T-helper 1 cell treated with Interleukin-12 subunit alpha and Interleukin-12 subunit beta and Interleukin-4 antibody, amounts not matched to agents 30 ng/mL and 1 ng/mL, for 36 hours (primary cell): Measurements from ENCODE around the gene ITGB1BP1. TPM values are rescaled to one million over a fixed set of nuclear protein-coding genes. Genes with fewer than 3 reads are reported as not detected.

ENCODE experiments used
- intact Hi-C: fragments of 100-400 bp; cut with micrococcal nuclease; formaldehyde crosslinking; loops from one replicate; pipeline ENCODE4 v1.15.1; 2024
- total RNA-seq: library from RNA; stranded (reverse); gene quantifications from 2 replicates; pipeline ENCODE4 v1.2.3, GENCODE V29; 2022

Gene ITGB1BP1
- total RNA-seq, 1 donor from 2014 or later, result 108 TPM

DNA sequence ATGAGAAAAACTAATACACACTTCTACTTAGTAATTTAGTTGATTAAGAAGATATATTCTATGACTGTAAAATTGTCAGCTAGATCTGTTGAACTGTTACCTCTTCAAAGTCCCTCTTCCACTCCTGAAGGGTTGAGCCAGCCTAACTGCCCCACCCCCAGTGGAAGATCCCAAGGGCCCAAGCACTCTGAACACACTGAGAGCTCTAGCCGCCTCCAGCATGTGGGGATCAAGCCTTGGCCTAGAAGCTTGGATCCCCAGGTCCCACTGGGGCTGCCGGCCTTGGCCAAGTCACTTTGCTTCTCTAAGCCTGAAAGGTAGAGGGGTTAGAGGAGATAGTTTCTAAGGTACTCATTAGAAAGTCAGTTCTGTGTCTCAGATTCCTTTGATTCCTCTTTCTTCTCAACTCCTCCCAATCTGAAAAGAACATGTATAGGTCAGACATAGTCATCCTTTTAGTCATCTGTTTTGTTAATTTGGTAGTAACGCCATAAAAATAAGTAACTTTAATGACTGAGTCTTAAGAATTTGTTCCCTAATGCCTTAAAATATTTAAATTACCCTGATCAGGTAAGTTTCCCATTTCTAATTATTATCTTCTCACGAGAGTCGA lies 5.7 kb upstream of the ITGB1BP1 start:
- intact Hi-C loops, result loop anchor here (10.0 kb wide), 1 partner anchor 876 kb away; the partner anchor contains the start of gene HPCAL1

DNA sequence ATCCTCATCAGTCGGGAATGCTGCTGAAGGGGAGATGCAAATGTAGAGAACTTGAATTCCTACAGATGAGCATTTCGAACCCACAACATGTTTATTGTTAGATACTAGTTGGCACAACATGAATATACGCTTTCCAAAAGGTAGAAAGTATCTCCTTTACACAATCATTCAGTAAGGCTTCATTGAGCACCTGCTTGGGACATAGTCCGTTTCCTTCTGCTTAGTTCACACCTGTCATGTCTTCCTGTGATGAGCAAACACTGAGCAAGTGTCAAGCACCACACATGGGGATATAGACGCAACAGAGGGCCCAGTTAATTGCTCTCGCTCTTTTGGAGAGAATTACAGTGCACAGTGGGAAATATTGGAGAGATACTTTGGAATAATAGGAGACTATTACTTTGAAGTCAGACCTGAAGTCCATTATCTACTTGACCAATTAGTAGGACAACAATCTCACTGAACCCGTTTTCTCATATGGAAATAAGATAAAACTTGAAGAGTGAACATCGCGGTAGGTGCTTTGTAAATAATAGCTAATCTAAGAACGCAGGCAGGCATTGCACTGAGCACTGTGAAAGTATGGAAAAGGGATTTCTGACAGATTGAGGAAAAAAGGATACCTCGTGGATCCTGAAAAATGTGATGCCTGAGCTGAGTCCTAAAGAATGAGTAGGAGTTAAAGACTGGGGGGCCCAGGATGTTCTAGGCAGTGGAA lies 1.3 kb upstream of the ITGB1BP1 start:
- intact Hi-C loops, result loop anchor here (1.0 to 10.0 kb wide), 8 partner anchors 278 to 1733 kb away; partner anchors contain the start of genes HPCAL1, MBOAT2, PDIA6 and RRM2

DNA sequence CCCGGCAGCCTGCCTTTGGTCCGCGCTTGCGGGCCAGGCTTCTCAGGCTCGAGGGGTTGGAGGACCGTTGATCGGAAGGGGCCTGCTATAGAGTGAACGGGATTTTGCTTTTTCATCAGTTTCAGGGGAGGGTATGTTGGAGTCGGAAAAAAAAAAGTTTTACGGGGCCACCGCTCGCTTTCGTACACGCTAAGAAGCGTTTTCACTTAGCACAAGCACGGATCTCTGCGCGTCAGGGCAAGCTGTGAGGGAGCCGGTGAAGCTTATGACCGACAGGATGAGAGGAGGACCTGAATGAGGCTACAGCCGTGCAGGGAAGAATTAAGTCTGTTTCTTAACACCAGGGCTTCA lies 569 bp upstream of the ITGB1BP1 start:
- intact Hi-C loops, result loop anchor here (1.0 to 10.0 kb wide), 20 partner anchors 50 to 1733 kb away; partner anchors contain the start of genes ADAM17, ASAP2, GRHL1 and HPCAL1

DNA sequence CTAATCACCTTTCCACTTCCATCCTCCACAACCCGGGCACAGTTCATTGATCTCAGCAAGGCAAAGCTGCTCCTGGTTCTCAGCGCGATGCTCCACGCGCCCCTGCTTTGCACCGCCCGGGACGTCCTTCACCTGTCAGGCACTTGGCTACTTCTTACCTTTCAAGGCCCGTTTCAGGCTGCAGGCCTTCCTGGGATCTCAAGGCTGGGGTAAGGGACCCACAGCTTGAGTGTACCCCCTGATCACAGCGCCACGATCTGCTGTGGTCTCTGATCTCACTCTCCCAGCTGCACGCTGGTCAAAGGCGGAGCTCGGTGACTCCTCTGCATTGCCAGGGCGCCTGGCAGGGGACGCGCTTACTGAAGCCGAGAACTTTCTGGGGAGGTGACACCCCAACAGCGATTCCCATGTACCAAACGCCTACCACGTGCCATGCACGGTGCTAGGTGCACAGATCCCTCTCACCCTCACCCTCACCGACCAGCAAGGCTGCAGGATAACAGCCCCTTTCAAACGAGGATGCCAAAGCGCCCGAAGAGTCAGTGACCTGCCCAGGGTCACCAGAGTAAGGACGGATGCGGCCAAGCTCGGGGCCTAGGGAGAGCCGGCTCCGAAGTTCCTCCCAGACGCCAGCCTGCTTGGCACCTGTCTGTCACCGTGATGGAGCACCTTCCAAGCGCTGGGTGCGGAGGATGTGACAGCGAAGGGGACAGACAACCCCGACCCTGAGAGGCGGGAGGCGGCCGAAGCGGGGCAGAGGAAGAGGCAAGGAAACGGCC lies 818 bp downstream of the ITGB1BP1 start:
- intact Hi-C loops, result loop anchor here (1.0 to 10.0 kb wide), 20 partner anchors 52 to 1735 kb away; partner anchors contain the start of genes ADAM17, ASAP2, GRHL1 and HPCAL1

DNA sequence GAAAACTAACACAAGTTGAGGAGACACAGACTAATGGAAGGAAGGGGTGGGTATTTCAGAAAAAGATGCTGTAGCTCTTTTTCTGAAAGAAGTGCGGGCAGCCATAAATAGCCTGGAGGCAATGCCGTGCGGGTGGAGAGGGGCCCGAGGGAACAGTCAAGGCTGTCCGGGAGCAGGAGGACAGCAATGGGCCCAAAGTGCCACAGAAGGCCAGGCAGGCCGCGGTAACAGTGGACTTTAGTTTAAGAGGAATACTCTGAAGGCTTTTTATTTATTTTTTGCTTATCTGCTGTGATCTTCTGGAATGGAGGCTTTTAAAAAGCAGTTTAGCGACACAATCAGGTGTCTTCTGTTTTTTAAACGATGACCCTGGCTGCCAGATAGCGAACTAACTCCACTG lies 2.8 kb downstream of the ITGB1BP1 start:
- intact Hi-C loops, result loop anchor here (5.0 to 10.0 kb wide), 7 partner anchors 282 to 1737 kb away; partner anchors contain the start of genes HPCAL1, MBOAT2, PDIA6 and RRM2

DNA sequence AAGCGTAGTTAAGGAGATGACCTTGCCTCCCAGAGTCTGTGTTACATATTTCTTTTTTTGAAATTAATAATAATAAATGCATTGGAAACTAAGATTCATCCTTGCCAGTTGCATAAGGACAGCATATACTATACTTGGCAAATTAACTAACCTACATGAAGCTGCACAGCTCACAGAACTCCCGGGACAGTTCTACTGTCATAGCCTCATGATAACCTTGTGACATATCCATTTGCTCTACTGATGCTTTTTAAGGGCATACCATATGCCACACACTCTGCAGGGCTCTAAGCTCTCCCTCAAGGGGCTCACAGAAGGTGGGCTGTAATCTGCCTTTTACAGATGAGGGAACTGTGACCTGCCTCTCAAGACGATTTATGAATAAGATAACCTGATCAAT lies 3.8 kb downstream of the ITGB1BP1 start:
- intact Hi-C loops, result no loop called here

DNA sequence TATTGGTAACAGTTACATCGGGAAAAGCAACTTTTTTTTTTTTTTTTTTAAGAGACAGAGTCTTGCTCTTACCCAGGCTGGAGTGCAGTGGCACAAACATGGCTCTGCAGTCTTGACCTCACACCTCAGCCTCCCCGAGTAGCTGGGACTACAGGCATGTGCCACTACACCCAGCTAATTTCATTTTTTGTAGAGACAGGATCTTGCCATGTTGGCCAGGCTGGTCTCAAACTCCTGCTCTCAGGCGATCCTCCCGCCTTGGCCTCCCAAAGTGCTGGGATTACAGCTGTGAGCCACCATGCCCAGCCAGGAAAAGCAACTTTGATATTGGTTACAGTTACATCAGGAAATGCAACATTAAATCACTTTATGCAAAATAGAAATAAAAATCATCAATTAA lies 4.6 kb downstream of the ITGB1BP1 start:
- intact Hi-C loops, result no loop called here

DNA sequence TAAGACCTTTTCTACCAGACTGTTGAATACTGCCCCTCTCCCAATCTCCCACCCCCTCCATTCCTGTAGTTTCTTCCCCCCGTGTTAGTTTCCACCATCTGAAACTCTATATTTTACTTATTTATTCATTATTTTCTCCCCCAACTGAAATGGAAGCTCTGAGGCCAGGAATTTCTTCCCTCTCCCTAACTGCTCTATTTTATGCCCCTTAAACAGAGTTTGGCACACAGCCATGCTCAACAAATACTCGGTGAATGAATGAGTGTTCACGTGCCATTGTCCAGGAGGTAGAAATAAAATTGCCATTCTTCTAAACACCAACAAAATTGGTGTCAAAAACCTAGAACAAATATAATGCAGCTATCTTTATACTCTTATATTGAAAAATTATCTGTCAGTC lies 5.6 kb downstream of the ITGB1BP1 start:
- intact Hi-C loops, result no loop called here

DNA sequence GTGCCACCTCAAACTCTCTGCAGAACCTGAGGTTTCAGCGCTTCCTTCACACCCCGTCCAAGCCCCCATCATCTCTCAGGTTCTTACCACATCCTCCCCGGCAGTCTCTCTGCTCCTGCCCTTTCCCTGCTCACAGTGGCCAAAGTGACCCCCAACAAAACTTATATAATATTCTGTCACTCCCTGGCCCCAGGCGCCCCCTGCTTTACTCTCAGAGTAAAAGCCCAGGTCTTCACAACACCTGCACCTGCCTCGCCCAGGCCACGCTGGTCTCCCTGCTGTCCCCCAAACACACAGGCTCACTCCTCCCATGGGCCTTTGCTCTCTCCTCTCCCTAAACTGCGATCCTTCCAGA lies 6.4 kb downstream of the ITGB1BP1 start:
- intact Hi-C loops, result no loop called here

DNA sequence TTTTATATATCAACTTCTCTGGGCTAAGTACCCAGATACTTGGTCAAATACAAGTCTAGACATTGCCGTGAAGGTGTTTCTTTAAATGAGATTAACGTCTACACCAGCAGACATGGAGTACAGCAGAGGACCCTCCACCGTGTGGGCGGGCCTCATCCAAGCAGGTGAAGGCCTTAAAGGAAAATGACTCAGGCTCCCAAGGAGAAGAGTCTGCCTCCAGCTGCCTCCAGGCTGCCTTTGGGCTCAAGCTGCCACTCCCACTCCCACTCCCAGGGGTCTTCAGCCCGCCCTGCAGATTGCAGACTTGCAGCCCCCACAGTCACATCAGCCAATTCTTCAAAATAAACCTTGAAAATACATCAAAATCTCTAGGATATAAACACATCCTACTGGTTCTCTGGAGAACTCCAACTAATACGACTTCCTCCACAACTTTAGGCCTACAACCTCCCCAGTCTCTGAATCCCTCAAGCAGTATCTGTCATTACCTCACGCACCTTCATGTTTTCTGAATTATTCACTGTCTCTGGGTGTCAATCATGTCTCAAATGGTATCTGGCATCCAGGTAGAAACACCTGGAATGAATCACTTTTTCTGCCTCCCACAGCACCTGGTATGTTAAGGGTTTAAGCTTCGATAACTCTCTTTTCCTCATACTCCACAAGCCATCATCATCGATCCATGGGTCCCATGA lies 6.9 kb downstream of the ITGB1BP1 start:
- intact Hi-C loops, result no loop called here

DNA sequence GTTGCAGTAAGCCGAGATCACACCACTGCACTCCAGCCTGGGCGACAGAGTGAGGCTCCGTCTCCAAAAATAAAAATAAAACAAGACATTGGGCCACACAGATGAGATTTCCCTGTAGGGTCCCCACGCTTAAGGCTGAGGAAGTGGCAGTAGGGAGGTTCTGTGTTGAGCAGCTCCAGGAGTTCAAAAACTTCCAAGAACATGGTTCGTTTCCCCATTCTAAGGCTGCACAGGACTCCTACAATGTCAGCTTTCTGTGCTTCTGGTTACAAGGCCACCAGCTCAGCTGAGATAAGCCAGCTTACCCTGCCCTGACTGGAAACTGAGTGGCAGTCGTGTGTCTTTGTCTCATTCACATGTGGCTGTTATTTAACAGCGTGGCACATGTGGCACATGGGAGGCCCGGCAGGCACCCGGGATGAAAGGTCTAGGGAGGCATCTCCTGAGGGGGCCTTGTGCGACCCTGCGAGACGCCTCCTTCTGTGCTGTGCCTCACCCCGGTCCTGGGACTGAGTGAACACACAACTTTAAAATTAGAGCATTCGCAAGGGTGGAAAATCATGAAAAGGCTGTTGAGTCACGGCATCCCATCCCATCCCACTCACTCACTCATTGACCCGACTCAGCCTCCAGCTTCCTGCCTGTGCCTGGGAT lies 7.7 kb downstream of the ITGB1BP1 start:
- intact Hi-C loops, result no loop called here

DNA sequence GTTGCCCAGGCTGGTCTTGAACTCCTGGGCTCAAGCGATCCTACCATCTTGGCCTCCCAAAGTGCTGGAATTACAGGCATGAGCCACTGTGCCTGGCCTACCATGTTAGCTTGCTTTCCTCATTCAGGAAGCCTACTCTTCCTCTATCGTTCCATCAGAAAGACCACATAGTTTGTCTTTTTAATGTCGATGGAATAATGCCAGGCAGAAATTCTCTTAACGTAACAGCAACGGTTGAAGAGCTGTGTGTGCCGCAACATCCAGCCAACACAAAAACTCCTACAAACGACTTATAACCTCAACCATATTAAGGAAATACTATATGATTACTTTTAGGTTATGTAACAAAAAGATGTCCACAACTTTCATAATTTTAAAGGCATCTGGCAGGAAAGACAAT lies 10.5 kb downstream of the ITGB1BP1 start:
- intact Hi-C loops, result no loop called here

DNA sequence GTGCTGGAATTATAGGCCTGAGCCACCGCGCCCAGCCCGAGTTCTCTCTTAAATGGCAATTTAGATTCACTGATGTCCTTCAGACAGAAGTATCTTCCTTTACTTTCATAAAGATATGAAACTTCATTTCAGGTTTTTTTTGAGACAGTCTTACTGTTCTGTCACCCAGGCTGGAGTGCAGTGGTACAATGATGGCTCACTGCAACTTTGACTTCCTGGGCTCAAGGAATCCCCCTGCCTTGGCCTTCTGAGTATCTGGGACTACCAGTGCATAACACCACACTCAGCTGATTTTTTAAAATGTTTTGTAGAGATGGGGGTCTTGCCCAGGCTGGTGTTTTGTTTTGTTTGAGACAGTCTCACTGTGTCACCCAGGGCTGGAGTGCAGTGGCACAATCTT lies 13.2 kb downstream of the ITGB1BP1 start:
- intact Hi-C loops, result no loop called here

DNA sequence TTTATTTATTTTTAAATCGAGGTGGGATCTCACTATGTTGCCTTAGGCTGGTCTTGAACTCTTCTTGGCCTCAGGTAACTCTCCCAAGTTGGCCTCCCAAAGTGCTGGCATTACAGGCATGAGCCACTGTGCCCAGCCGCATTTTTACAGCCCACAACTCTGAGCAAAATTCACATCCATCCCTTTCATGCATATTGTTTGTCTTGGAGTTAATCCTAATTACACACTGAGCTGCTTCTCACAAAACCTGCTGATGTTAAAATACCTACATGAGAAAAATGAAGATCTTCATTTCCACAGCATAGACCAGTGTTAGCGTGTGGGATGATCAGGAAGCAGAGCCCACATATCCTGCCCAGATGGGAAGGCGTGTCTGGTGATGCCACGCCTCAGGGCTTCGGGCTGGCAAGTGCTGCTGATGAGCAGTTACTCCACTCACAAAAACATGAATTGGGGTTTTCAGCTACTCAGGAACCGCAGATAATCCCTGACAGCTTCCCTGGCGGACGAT lies 14.6 kb downstream of the ITGB1BP1 start:
- intact Hi-C loops, result no loop called here

DNA sequence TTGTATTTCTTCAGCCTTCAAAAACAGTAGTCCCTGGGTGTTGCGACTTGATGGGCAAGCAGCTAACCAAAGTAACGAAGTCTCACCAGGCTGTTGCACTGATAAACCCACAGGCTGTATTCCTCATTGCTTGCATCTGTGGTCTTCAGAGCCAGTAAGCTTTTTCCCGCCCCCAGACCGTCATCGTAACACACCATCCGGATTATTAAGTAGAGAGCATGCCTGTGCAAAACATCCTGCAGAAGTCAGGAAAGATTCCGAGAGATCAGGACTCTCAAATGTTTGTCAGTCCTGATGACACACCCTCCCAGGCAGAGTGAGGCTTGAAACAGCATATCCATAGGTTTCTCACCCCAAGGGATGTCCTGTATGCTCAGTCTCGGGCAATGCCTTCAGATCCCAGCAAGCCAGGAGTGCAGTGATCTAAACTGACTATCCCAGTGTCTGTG lies 15.9 kb downstream of the ITGB1BP1 start:
- intact Hi-C loops, result no loop called here

DNA sequence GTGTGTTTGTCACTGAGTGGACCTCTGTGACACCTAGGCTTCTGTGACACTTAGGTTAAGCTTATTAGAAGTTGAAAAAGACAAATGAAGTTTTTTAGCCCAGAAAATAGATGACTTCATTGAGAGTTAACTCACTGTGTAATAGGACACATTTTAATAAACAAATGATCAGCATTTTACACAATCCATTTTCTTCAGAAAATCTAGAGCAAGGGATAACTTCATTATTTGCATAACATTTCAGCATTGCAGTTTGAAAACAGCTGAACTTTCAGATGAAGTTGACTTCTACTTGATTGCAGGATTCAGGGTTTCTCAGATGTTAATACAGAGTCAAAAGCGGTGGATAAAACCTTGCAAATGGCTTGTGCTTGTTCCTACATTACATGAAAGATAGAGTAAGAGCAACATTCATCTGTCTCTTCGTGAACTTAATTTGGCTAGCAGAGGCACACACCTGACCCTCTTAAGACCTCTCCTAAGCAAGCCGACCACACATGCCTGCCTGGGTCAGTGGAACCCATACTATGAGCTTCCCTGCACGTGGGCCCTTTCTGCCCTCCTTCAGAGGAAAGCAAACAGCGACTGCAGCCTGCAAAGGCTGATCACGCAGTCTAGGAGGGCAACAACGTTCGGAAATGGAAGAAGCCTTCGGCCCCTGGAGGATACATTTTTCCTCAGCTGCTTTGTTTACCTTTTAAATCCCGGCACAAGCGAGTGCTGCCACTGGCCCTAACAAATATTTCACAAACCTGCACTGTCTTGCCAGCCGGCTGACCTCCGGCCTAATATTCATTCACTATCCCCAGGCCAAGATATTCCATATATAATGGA lies 16.6 kb downstream of the ITGB1BP1 start:
- intact Hi-C loops, result no loop called here

DNA sequence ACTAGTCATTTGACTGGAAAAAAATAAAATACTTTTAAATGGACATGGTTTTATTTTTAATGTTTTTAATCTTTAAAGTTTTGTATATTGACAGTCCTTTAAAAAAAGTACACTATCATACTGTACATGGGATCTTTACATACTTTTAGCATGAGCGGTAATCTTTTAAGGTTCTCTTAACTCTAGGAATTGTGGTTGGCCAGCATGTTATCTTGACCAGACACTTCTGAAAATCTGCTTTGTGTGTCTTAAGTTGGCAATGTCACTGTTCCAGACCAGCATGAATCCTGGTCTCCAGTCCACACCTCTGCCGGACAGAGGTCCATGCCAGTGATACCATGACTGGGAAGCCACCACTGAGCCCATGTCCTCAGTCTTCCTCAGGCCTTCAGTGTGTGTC lies 17.7 kb downstream of the ITGB1BP1 start:
- intact Hi-C loops, result no loop called here

DNA sequence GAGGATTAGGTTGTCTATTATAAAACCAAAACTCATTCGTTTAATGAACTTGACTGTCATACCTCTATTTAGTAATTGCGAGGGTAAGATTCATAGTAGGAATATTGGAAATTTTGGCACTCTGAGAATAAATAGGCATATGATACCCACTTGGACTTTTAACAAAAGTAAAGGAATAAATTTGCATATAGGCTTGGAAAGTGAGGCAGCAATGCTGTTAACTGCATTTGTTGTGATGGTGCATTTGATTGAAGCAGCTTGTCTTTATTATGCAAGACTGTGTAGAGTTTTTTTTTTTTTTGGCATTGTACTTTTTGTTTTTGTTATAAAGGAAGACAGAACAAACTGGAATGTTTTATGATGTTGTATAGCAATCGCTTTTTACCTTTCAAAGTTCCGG lies 18.9 kb downstream of the ITGB1BP1 start:
- intact Hi-C loops, result no loop called here

DNA sequence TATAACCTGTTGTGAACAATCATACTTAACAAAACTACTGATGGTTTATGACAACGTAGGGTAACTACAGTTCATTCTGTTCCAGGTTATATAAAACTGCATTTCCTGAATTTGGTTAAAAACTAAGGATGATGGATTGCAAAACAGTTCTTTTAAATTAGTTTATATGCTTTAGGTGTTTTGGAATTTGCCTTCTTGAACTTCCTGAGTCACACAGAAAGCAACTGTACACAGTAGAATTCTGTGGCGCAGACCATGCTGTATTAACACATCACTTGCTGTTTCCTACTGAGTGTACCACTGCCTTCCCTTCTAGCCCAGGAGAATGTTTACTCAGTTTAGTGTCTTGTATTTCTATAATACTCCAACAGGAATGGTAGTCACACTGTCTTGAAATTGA lies 19.4 kb downstream of the ITGB1BP1 start:
- intact Hi-C loops, result no loop called here
